G401 (cell line): Measurements from ENCODE around the gene ZNF804B. TPM values are rescaled to one million over a fixed set of nuclear protein-coding genes. Genes with fewer than 3 reads are reported as not detected.

Experiments used
- DNase-seq: peaks from one replicate; pipeline ENCODE4 v3.0.0-alpha.2; 2015; ENCODE audit warnings: low spot score
- in situ Hi-C: cut with HindIII; loops from 2 replicates; pipeline ENCODE4 v1.10.0; 2016; ENCODE audit warnings: low sequenced_read_pairs, mixed read lengths
- total RNA-seq: library from RNA; depleted of rRNA; stranded (reverse); fragments of >200 nt; shearing (Covaris generic); gene quantifications from 2 replicates; pipeline ENCODE4 v1.2.3, GENCODE V29; 2014

ZNF804B gene
- total RNA-seq, 1 experiment from 2014 or later, result not detected

GRCh38 chr7:89054361-89054760 is 294.9 kb downstream of the ZNF804B start:
- no peak for DNase-seq
- in situ Hi-C loops, result no loop called here

GRCh38 chr7:89060234-89060633 is 300.7 kb downstream of the ZNF804B start:
- DNase-seq, result no peak
- in situ Hi-C loops, result no loop called here

DNA sequence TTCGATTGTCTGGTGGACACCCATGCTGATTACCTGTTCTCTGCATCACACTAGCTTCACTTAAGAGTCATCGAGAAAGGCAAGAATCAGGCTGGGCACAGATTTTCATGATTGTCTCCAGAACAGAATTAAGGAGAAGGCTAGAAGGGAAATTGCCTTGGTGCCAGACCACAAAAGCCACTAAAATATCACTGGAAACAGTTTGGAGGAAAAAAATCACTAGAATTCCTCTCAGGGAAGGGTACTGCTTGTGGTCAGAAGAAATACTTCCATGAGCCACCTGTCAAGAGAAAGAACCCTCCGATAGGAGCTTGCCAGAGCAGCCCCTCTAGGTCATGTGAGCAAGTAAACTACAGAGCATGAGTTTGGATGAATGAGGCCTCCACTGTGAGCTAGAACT is 305.3 kb downstream of the ZNF804B start:
- no peak for DNase-seq
- in situ Hi-C loops, result no loop called here

GRCh38 chr7:89067048-89067447 is 307.5 kb downstream of the ZNF804B start:
- in situ Hi-C loops, result no loop called here
- no peak for DNase-seq

- in situ Hi-C loops, result no loop called here
- DNase-seq, result no peak
Observed at GRCh38 chr7:89072081-89072480, 312.6 kb downstream of the ZNF804B start.

- DNase-seq, result no peak
- in situ Hi-C loops, result no loop called here
Observed at GRCh38 chr7:89073776-89074175, 314.3 kb downstream of the ZNF804B start.

DNA sequence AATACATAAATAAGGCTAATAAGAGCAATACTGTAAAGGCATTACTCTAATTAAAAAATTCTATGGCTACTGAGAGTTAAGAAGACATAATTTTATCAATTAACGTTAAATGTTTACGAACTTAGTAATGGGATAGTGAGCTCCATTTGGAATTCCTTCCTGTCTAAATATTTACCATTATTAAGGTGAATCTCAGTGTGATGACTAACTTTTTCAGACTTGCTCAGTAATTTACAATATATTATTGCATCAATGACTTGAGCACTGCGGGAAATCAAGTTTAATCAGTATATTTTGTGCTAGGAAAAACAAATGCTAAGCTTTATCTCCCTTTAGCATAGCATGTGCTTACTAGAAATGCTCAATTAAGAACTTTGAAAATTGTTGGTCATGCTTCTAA is 318.5 kb downstream of the ZNF804B start:
- no peak for DNase-seq
- in situ Hi-C loops, result no loop called here

DNA sequence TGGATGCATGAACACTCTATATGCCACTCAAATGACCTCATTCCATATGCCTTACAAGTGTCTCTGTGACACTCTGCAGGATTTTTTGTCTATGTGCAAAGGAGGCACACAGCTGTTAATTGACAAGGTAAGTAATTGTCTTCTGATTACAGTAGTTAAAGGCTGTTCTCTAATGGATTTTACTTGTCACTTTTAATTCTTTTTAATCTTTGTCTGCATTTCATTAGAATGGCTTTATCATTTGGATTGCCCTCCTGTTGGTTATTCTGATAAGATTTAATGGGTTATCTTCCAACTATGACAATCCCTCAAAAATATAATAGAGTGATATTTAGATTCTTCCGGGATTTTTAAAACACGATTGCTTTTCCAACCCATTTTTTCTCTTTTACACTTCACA is 326.1 kb downstream of the ZNF804B start:
- in situ Hi-C loops, result no loop called here
- DNase-seq, result no peak

DNA sequence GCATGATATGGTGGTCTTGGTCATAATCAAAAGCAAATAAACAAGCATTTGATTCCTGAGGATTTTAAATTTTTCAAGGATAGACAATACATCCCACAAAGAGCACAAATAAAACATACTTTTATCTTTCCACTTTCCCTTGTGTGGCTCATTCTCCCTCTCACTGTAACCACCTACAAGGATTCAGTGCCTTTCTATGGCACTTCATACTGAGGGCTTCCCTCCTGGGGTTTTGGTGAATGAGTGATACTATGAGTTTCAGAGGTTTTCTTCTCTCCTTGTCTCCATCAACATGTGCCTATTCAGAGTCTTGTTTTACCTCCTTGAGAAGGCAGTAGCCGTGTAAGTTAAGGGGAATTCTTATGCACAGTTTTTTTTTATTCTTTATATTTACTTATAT is 332.1 kb downstream of the ZNF804B start:
- in situ Hi-C loops, result no loop called here
- DNase-seq, result no peak

GRCh38 chr7:89094269-89094668 is 334.8 kb downstream of the ZNF804B start:
- in situ Hi-C loops, result no loop called here
- no peak for DNase-seq

DNA sequence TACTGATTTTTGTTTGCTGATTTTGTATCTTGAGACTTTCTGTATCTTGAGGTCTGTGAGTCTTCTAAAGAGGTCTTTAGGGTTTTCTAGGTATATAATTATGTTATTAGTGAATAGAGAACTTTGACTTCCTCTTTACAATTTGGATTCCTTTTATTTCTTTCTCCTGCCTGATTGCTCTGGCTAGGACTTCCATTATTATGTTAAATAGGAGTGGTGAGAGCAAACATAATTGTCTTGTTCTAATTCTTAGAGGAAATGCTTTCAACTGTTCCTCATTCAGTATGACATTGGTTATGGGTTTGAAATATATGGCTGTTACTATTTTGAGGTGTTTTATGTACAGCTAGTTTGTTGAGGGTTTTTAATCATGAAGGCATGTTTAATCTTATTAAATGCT is 344.1 kb downstream of the ZNF804B start:
- DNase-seq, result no peak
- in situ Hi-C loops, result no loop called here

- in situ Hi-C loops, result no loop called here
- DNase-seq, result no peak
Observed at GRCh38 chr7:89104748-89105685, 345.5 kb downstream of the ZNF804B start.

- in situ Hi-C loops, result no loop called here
- DNase-seq, result no peak
Observed at GRCh38 chr7:89123871-89124270, 364.4 kb downstream of the ZNF804B start.

GRCh38 chr7:89129600-89130375 is 370.3 kb downstream of the ZNF804B start:
- in situ Hi-C loops, result no loop called here
- no peak for DNase-seq

DNA sequence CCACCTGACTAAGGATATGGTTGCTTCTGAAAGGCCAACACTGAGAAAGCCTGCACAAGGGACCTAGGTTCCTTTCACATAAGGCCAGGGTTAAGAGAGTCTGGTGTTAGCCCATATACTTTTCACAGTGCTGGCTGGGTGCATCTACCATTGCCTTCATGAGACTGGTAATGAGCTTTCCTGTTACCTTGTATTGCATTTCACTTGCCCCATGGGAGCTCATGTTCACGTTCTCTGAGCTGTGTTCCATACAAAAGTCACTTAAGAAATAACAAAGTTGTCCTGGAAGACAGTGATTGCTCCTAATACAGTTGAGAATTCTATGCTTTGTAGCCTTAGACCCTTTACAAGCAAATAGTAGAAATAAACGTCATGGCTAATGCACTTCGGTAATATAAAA is 373.9 kb downstream of the ZNF804B start:
- in situ Hi-C loops, result no loop called here
- DNase-seq, result no peak

GRCh38 chr7:89133819-89134218 is 374.3 kb downstream of the ZNF804B start:
- DNase-seq, result no peak
- in situ Hi-C loops, result no loop called here

GRCh38 chr7:89145801-89146200 is 386.3 kb downstream of the ZNF804B start:
- no peak for DNase-seq
- in situ Hi-C loops, result no loop called here

DNA sequence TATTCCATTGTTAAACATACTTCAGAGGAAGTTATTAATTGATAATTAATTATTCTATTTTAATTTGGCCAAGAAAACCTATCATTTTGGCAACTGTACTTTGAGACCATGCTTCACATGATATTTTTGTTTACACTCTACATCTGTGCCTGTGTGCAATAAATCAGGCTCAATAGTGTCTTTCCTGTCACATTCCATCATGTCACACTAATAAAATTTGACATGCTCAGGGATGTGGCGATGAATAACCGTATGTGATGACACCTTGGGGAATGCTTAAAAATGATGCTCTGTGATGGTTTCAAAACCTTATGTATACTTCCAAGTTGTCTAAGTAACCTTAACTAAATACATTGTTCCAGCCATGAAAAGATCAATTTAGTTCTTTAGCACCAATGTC is 400.6 kb downstream of the ZNF804B start:
- in situ Hi-C loops, result no loop called here
- no peak for DNase-seq

- in situ Hi-C loops, result no loop called here
- no peak for DNase-seq
Observed at GRCh38 chr7:89165421-89165820, 405.9 kb downstream of the ZNF804B start.

- in situ Hi-C loops, result no loop called here
- no peak for DNase-seq
Observed at GRCh38 chr7:89170628-89171027, 411.1 kb downstream of the ZNF804B start.
